Panc1 (cell line): ENCODE data around the gene PSMB4. TPM values are rescaled to one million over a fixed set of nuclear protein-coding genes. Genes with fewer than 3 reads are reported as not detected.
"Not testable (repeated sequence)": the region's sequence is repeated elsewhere in the genome, so short reads cannot be mapped to it uniquely, and the experiment has no call there.

Source experiments
- ATAC-seq: fragments of 200-7000 bp; cut with Tn5 transposase; 2 replicates; pipeline ENCODE4 v1.9.1; 2020; ENCODE audit warnings: mild to moderate bottlenecking, moderate library complexity
- Bru-seq: library from RNA; stranded (reverse); fragments of 400-500 nt; gene quantifications from one replicate; lab custom pipeline; 2021; lab: Mats Ljungman, UMichigan
- BruChase-seq, 2 experiments: library from RNA; stranded (reverse); fragments of 400-500 nt; gene quantifications; one replicate each; lab custom pipeline; 2021; lab: Mats Ljungman, UMichigan
- BruUV-seq: library from RNA; stranded (reverse); fragments of 400-500 nt; replicated peaks from 2 replicates; lab custom pipeline; 2021; lab: Mats Ljungman, UMichigan
- CTCF ChIA-PET: fragments of 300-600 bp; sonication (Branson Sonifier 250); formaldehyde crosslinking; loops from one replicate; lab custom pipeline; 2022; ENCODE audit warnings: antibody characterized with exemption; lab: Charles Lee
- POLR2A ChIA-PET: fragments of 300-600 bp; sonication (Branson Sonifier 250); formaldehyde crosslinking; loops from one replicate; lab custom pipeline; 2022; ENCODE audit warnings: antibody characterized with exemption; lab: Charles Lee
- DNase-seq: peaks from one replicate; pipeline ENCODE4 v3.0.0-alpha.2; 2010; ENCODE audit warnings: low read depth, low spot score
- H3K27ac ChIP-seq: 2 replicates; pipeline ENCODE4 v1.5.1; 2011; ENCODE audit warnings: mild to moderate bottlenecking, low read length, inconsistent platforms
- H3K27me3 ChIP-seq: fragments of 200-500 bp; sonication (Bioruptor generic); 2 replicates; pipeline ENCODE4 v1.6.0; 2014; ENCODE audit warnings: low read length, inconsistent platforms; ENCODE audit not compliant: control insufficient read depth, insufficient read depth
- H3K36me3 ChIP-seq: fragments of 200-500 bp; sonication (Bioruptor generic); 2 replicates; pipeline ENCODE4 v1.5.1; 2014; ENCODE audit warnings: inconsistent platforms, mild to moderate bottlenecking, low read length, moderate library complexity; ENCODE audit not compliant: control insufficient read depth, insufficient read depth
- H3K4me1 ChIP-seq: 2 replicates; pipeline ENCODE4 v1.5.1; 2011; ENCODE audit warnings: inconsistent platforms, mild to moderate bottlenecking, low read length, moderate library complexity; ENCODE audit not compliant: control insufficient read depth, insufficient read depth
- H3K4me3 ChIP-seq, 2 experiments: 2 replicates each; pipeline ENCODE4 v1.5.1; 2011 to 2012; ENCODE audit warnings: low read depth in 2 of 2, low read length in 2 of 2, mild to moderate bottlenecking in 2 of 2, inconsistent platforms in 1 of 2, moderate library complexity in 1 of 2
- H3K9me3 ChIP-seq: fragments of 200-500 bp; sonication (Bioruptor generic); 2 replicates; pipeline ENCODE4 v1.5.1; 2014; ENCODE audit warnings: low read depth, mild to moderate bottlenecking, inconsistent platforms, low read length, moderate library complexity; ENCODE audit not compliant: control insufficient read depth, insufficient read depth
- POLR2AphosphoS5 ChIP-seq: IDR thresholded peaks from 2 replicates; pipeline ENCODE4 v1.6.1; 2012; ENCODE audit warnings: mild to moderate bottlenecking, low read depth, low read length, moderate library complexity
- SIN3A ChIP-seq: IDR thresholded peaks from 2 replicates; pipeline ENCODE4 v1.6.1; 2012; ENCODE audit warnings: low read depth, mild to moderate bottlenecking, low read length, moderate library complexity, borderline replicate concordance; ENCODE audit not compliant: insufficient read depth
- TCF7L2 ChIP-seq: IDR thresholded peaks from 2 replicates; pipeline ENCODE4 v1.6.1; 2011; ENCODE audit warnings: mild to moderate bottlenecking, low read depth, low read length, inconsistent platforms
- in situ Hi-C: cut with HindIII; loops from 2 replicates; pipeline ENCODE4 v1.10.0; 2016; ENCODE audit warnings: low sequenced_read_pairs, low pct_unique_long_range_greater_than_20kb
- intact Hi-C: fragments of 100-400 bp; cut with micrococcal nuclease; formaldehyde crosslinking; loops from one replicate; pipeline ENCODE4 v1.10.0; 2022; ENCODE audit not compliant: unreplicated experiment
- long read RNA-seq: library from polyadenylated mRNA; unstranded; transcript quantifications from one replicate; pipeline ENCODE4 v2.0.0, GENCODE V29; 2021; ENCODE audit not compliant: unreplicated experiment
- polyA plus RNA-seq: library from polyadenylated mRNA; unstranded; fragments of >200 nt; gene quantifications from one replicate; pipeline ENCODE4 v1.2.1, GENCODE V29; 2012; ENCODE audit warnings: missing spikeins; ENCODE audit not compliant: insufficient read length
- total RNA-seq: library from RNA; stranded (reverse); gene quantifications from one replicate; pipeline ENCODE4 v1.2.1, GENCODE V29; 2021; ENCODE audit not compliant: unreplicated experiment
- TF ChIP-seq, protein P1 (sequence below), 2 experiments: IDR thresholded peaks; 2 replicates each; pipeline ENCODE4 v1.6.1; 2011 to 2012; ENCODE audit warnings: low read depth in 2 of 2, control low read depth in 1 of 2, low read length in 1 of 2, mild to moderate bottlenecking in 1 of 2, moderate library complexity in 1 of 2; ENCODE audit not compliant: insufficient read depth in 1 of 2
- TF ChIP-seq, protein P2 (sequence below): fragments of 450-650 bp; IDR thresholded peaks from 2 replicates; pipeline ENCODE4 v1.5.1; 2017; ENCODE audit warnings: mild to moderate bottlenecking

PSMB4 gene
- total RNA-seq (412 TPM), Bru-seq, nascent RNA (percentile 98 among the genes with signal in this experiment), BruChase-seq, experiment 1, labeled RNA remaining after a 2-hour chase (percentile 98 among the genes with signal in this experiment), BruChase-seq, experiment 2, labeled RNA remaining after a 6-hour chase (percentile 99 among the genes with signal in this experiment)
- polyA plus RNA-seq: 337 TPM
- long read RNA-seq, transcript PSMB4-201 (7 exons, 964 nt): major isoform, 62 of 90 reads
- long read RNA-seq, partial matches to known transcripts: 12 of 90 reads
- long read RNA-seq, other reads (novel, unspliced or antisense): 12 of 90 reads

DNA sequence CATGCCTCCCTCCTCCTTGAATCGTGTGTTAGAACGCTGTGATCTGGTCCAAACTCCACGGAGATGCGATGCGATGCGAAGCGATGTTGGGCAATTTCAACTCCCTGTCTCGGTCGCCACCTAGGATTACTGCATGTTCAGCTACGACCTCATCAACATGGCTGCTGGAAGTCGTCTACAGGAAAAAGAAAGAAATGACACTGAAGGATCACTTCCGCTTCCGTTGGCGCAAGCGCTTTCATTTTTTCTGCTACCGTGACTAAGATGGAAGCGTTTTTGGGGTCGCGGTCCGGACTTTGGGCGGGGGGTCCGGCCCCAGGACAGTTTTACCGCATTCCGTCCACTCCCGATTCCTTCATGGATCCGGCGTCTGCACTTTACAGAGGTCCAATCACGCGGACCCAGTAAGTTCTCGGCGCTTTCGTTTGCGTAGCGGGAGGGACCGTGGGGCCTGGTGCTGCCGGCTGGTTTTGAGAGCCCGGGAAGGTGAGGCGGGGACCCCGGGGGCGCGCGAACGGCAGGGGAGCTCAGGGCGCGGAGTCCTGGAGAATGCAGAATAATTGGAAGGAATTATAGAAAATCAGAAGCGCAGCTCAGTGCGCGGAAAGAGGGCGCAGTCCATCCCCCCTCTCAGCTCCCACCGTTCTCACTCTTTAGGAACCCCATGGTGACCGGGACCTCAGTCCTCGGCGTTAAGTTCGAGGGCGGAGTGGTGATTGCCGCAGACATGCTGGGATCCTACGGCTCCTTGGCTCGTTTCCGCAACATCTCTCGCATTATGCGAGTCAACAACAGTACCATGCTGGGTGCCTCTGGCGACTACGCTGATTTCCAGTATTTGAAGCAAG lies at the start of gene PSMB4:
Gene PSMB4 (plus strand): TSS at position 250 of the 848 bp plus-strand sequence. CDS start 15 bp downstream, at position 265.
- TF ChIP-seq POLR2AphosphoS5 (peak; percentile 97), SIN3A (no peak), TCF7L2 (no peak)
- TF ChIP-seq, protein P1, sequence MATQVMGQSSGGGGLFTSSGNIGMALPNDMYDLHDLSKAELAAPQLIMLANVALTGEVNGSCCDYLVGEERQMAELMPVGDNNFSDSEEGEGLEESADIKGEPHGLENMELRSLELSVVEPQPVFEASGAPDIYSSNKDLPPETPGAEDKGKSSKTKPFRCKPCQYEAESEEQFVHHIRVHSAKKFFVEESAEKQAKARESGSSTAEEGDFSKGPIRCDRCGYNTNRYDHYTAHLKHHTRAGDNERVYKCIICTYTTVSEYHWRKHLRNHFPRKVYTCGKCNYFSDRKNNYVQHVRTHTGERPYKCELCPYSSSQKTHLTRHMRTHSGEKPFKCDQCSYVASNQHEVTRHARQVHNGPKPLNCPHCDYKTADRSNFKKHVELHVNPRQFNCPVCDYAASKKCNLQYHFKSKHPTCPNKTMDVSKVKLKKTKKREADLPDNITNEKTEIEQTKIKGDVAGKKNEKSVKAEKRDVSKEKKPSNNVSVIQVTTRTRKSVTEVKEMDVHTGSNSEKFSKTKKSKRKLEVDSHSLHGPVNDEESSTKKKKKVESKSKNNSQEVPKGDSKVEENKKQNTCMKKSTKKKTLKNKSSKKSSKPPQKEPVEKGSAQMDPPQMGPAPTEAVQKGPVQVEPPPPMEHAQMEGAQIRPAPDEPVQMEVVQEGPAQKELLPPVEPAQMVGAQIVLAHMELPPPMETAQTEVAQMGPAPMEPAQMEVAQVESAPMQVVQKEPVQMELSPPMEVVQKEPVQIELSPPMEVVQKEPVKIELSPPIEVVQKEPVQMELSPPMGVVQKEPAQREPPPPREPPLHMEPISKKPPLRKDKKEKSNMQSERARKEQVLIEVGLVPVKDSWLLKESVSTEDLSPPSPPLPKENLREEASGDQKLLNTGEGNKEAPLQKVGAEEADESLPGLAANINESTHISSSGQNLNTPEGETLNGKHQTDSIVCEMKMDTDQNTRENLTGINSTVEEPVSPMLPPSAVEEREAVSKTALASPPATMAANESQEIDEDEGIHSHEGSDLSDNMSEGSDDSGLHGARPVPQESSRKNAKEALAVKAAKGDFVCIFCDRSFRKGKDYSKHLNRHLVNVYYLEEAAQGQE (IDR thresholded peaks at IDR 0.05; ENCODE audit: insufficient read depth in 1 of 2, low read depth in 2 of 2, low read length in 1 of 2): no peak
- TF ChIP-seq, protein P2, sequence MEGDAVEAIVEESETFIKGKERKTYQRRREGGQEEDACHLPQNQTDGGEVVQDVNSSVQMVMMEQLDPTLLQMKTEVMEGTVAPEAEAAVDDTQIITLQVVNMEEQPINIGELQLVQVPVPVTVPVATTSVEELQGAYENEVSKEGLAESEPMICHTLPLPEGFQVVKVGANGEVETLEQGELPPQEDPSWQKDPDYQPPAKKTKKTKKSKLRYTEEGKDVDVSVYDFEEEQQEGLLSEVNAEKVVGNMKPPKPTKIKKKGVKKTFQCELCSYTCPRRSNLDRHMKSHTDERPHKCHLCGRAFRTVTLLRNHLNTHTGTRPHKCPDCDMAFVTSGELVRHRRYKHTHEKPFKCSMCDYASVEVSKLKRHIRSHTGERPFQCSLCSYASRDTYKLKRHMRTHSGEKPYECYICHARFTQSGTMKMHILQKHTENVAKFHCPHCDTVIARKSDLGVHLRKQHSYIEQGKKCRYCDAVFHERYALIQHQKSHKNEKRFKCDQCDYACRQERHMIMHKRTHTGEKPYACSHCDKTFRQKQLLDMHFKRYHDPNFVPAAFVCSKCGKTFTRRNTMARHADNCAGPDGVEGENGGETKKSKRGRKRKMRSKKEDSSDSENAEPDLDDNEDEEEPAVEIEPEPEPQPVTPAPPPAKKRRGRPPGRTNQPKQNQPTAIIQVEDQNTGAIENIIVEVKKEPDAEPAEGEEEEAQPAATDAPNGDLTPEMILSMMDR: peak; percentile 49
- ChIA-PET POLR2A (interaction anchor here (0.5 to 0.8 kb wide), 4 partner anchors 23 to 187 kb away, joined by 3 to 7 read pairs (median 4); no protein-coding TSS in a partner anchor), CTCF (interaction anchor here (0.7 to 1.1 kb wide), 3 partner anchors 12 to 99 kb away, joined by 3 to 4 read pairs (median 4); partner anchors contain the start of gene PI4KB)
- in situ Hi-C loops (no loop called here), intact Hi-C loops (no loop called here)
- Histone ChIP-seq H3K9me3 (no peaks in the 10 kb centered on the region), H3K36me3 (peaks cover 26% of the 10 kb centered on the region), H3K4me3 (peak within 1 kb of the TSS; percentile 77 to 99), H3K27ac (peak within 1 kb of the TSS; percentile 93), H3K4me1 (peaks cover 16% of the 10 kb centered on the region), H3K27me3 (no peaks in the 10 kb centered on the region)
- DNase-seq (peak; percentile 81), ATAC-seq (peak; percentile 92)
- BruUV-seq: no TSS peak

DNA sequence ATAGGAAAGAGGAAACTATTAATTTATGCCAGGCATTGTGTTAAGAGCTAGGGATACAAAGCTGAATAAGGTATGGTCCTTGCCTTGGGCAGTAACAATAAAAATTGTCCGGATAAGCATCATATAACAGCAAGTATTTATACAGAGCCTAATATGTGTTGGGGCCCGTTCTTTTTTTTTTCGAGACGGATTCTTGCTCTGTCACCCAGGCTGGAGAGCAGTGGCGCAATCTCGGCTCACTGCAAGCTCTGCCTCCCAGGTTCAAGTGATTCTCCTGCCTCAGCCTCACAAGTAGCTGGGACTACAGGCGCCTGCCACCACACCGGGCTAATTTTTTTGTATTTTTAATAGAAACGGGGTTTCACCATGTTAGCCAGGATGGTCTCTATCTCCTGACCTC lies 49.0 kb upstream of the PSMB4 start:
- H3K4me3 ChIP-seq, H3K9me3 ChIP-seq, intact Hi-C loops, BruUV-seq, in situ Hi-C loops, H3K36me3 ChIP-seq, H3K27ac ChIP-seq, ATAC-seq, H3K27me3 ChIP-seq, CTCF ChIA-PET, DNase-seq: not testable (repeated sequence)
- peaks cover 13% of the 10 kb centered on the region; the same call in 1 of the 2 replicates for H3K4me1 ChIP-seq
- POLR2A ChIA-PET: interaction anchor here (0.7 kb wide), 1 partner anchor 18 kb away, joined by 3 read pairs; no protein-coding TSS in a partner anchor
